ENCODE data around the gene ARSB.

DNA sequence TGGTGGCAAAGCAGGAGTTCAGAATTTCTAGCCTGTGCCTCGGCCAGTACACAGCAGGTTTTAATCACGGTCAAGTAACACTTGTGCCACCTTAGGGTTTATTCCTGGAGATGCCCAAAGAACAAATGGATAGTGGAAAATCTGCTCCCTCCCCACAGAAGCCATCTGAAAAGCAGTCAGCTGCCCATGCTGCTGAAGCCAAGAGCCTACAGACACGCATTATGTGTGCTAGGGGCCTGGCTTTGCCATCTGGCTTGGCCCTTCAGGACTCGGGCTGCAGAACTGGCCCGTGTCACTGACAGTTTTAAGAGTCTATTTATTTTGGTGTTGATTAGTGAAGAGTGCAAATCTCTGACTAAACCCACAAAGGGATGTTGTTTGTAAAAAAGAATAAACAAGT lies 11.1 kb downstream of the ARSB start:
- TF ChIP-seq, protein P1, sequence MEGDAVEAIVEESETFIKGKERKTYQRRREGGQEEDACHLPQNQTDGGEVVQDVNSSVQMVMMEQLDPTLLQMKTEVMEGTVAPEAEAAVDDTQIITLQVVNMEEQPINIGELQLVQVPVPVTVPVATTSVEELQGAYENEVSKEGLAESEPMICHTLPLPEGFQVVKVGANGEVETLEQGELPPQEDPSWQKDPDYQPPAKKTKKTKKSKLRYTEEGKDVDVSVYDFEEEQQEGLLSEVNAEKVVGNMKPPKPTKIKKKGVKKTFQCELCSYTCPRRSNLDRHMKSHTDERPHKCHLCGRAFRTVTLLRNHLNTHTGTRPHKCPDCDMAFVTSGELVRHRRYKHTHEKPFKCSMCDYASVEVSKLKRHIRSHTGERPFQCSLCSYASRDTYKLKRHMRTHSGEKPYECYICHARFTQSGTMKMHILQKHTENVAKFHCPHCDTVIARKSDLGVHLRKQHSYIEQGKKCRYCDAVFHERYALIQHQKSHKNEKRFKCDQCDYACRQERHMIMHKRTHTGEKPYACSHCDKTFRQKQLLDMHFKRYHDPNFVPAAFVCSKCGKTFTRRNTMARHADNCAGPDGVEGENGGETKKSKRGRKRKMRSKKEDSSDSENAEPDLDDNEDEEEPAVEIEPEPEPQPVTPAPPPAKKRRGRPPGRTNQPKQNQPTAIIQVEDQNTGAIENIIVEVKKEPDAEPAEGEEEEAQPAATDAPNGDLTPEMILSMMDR (IDR thresholded peaks at IDR 0.05; ENCODE audit: low read depth, low read length, poor library complexity, severe bottlenecking): no peak
- no peak for TF ChIP-seq EZH2phosphoT487 (IDR thresholded peaks at IDR 0.05; ENCODE audit: borderline replicate concordance, low read length)
